ENCODE results near the gene KRT15. TPM values are rescaled to one million over a fixed set of nuclear protein-coding genes. Genes with fewer than 3 reads are reported as not detected.

The KRT15 gene
- total and polyA plus RNA-seq, 2 of the 8 experiments (the other 6 are each of a cell fraction or from before 2014, with no cell fraction given): 0.11 to 0.13 TPM

GRCh38 chr17:41529491-41529915 is 10.8 kb upstream of the KRT15 start (continued):
- TF ChIP-seq BACH1 (IDR thresholded peaks at IDR 0.05; ENCODE audit: low read length) (no peak), POLR2AphosphoS5 (IDR thresholded peaks at IDR 0.05; ENCODE audit: low read depth, low read length) (no peak), SIRT6 (IDR thresholded peaks at IDR 0.05; ENCODE audit: low read length) (no peak), SIX5 (IDR thresholded peaks at IDR 0.05; ENCODE audit: low read depth, low read length) (no peak)
